AML-193 (cell line): ENCODE data around the gene KLHL35.

Experiments used
- DNase-seq, 2 experiments: peaks; one replicate each; lab custom pipeline; 2025; lab: John Stamatoyannopoulos, UW

The KLHL35 gene

GRCh38 chr11:75469785-75470405, 36.9 kb upstream of the KLHL35 start:
- no peak for DNase-seq

DNA sequence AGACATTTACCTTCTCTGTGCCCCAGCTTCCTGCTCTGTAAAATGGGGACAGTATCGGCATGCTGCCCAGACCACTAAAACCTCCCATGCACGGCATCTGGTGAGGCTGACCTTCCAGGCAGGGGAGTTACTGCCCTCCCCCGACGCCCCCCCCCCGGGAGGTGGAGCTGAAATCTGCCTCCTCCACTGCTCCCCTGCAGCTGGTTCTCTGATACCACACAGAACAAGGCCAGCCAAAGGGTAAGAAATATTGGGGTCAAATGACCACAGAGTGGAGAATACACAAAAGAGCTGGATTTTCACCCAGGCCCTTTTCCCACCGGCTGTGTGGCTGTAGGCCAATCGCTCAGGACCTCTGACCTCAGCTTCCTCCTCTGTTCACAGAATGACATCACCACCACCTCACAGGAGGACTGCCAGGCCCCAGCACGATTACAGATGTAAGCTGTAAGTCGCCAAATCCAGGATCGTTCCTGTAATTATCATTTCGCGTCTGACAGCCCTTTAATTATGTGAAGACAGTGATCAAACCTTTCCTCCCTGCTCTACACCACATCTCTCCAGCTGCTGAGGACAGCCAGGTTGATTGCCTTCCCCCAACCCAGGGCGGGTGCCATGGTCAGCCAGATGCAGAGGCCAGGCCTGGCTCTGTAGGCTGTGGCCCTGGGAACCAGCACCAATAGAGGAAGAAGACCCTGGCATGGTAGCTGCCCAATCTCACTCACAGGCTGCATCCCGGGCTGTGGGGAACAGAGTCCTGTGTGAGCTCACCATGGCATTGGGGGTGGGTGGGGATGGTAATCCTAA, 35.7 kb upstream of the KLHL35 start:
- no peak for DNase-seq

- DNase-seq = no peak
These were observed 34.9 kb upstream of the KLHL35 start for GRCh38 chr11:75467881-75468280.

- no peak for DNase-seq
These were observed 34.3 kb upstream of the KLHL35 start for GRCh38 chr11:75467311-75467710.

GRCh38 chr11:75465701-75466531, 32.9 kb upstream of the KLHL35 start:
- DNase-seq = no peak

- no peak for DNase-seq
These were observed 30.2 kb upstream of the KLHL35 start for GRCh38 chr11:75463106-75463774.

DNA sequence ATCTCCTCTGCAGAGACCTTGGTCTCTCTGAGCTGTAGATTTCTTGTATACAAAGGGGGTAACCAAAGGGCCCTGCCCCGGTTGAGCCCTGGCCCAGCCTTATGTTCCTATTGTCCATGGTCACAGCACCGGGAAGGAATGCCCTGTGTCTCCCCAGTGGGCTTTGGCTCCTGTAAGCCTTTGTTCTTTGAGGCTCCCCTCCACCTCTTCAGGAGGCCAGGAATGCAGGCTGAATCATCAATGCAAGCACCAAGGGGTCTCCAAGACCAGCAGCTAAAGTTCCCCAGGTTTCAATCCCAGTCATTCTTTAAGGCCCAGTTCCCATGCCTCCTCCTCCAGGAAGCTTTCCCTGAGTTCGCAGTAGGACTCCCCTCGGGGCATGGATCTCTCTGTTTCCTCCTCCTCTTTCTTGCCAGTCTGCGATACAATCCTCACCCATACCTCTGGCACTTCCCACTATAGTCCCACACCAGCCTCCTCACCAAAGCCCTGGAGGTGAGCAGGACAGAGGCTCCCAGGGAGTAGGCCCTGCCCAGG, 29.2 kb upstream of the KLHL35 start:
- DNase-seq = no peak

DNA sequence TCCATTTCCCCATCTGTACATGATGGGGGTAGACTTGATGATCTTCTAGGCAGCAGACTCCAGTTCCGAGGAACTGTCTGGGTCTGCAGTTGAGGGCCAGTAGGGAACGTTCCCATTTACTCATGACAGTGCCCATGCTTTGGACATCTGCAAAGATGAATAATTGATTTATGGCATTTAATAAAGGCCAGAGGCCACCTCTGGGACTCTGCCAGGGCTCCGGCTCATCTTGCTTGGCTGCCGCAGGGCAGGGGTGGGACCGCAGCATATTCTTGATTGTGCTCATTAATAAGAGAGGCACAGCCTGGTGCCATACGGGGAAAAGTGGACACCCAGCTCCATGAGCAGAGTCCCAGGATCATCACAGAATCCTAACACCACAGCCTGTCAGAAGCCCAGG, 28.1 kb upstream of the KLHL35 start:
- no peak for DNase-seq

DNA sequence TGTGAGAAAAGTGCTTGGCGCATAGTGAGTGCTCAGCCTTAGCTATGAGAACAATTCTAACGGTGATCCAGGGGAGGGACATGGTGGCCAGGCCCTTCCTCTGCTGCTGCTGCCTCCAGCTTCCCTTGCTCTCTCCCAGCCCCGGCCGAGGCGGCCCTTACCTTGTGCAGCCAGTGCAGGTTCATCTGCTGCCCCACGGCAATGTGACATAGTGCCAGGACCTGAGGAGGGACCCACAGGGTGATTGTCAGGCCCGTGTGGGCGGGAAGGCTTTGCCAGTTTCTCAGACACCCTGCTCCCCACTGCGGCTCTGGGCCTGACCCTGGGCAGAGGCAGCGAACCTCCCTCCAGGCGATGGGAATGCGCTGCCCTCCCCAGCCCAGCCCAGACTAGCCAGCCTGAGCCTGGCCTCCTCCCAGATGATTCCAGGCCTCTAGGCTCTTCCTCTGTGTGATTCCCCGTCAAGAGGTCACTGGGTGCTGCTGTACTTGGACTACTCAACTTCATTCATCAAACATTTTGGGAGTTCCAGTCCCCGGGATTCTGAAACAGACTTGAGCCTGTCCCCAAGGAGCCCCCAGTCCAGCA, 23.7 kb upstream of the KLHL35 start:
- DNase-seq = no peak

- DNase-seq = no peak
These were observed 22.0 kb upstream of the KLHL35 start for GRCh38 chr11:75454987-75455386.

GRCh38 chr11:75453916-75454655, 21.1 kb upstream of the KLHL35 start:
- no peak for DNase-seq

GRCh38 chr11:75450826-75451821, 18.1 kb upstream of the KLHL35 start:
- no peak for DNase-seq

- no peak for DNase-seq
These were observed 17.2 kb upstream of the KLHL35 start for GRCh38 chr11:75450236-75450635.

DNA sequence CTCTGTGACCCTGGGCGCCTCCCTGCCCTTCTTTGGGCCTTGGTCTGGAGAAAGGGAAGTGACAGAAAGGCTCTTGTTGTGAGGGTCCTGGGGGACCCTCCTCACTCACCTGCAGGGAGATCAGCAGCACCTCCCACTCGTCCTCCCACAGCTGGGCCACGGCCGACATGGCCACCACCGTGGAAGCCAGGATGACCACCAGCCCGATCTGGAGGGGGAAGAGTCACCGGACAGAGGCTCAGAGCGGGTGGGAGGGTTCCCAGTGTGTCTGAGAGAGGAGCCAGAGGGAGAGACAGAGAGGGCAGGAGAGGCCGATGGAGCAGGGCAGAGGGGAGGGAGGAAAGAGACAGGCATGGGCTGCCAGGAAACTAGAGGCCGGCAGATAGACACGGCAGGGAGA, 16.8 kb upstream of the KLHL35 start:
- no peak for DNase-seq

DNA sequence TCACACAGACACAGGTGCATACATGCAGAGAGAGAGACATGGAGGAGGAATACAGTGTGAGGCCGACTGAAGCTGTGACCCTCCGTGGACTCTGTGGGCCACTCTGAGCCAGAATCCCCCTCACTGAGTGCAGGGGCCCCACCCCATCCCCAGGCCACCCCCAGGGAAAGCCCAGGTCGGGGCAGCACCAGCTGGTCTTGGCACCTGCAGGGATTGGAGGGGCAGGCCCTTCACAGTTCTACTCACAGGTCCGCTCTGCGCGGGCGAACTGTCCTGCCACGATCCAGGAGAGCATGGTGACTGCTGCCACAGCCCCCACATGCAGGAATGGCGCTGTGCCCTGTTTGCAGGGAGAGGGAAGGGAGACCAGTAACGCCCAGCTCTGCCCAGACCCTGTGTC, 16.3 kb upstream of the KLHL35 start:
- DNase-seq = no peak

GRCh38 chr11:75447415-75447814, 14.4 kb upstream of the KLHL35 start:
- DNase-seq = no peak

- peak; percentile 13 to 24 for DNase-seq
These were observed 12.4 kb upstream of the KLHL35 start for GRCh38 chr11:75445315-75445953.

- DNase-seq = no peak
These were observed 10.0 kb upstream of the KLHL35 start for GRCh38 chr11:75443043-75443442.
